Activated B cell treated with CpG ODN at 0.5 μM for 24 hours (primary cell): ENCODE measurements around the gene RHOBTB3. TPM values are rescaled to one million over a fixed set of nuclear protein-coding genes. Genes with fewer than 3 reads are reported as not detected.
"Not testable (repeated sequence)": the region's sequence is repeated elsewhere in the genome, so short reads cannot be mapped to it uniquely, and the experiment has no call there.

Source experiments
- ATAC-seq: fragments of 200-7000 bp; cut with Tn5 transposase; one replicate; pipeline ENCODE4 v1.10.0; 2021; ENCODE audit warnings: low read depth, mild to moderate bottlenecking, moderate library complexity
- CTCF ChIA-PET: fragments of 350-600 bp; sonication (Branson Sonifier 250); formaldehyde crosslinking; loops from one replicate; lab custom pipeline; 2021; ENCODE audit warnings: antibody characterized with exemption; lab: Charles Lee
- POLR2A ChIA-PET: fragments of 350-600 bp; sonication (Branson Sonifier 250); formaldehyde crosslinking; loops from one replicate; lab custom pipeline; 2021; ENCODE audit warnings: antibody characterized with exemption; lab: Charles Lee
- DNase-seq: peaks from one replicate; pipeline ENCODE4 v3.0.0; 2022
- H3K27ac Mint-ChIP-seq: one replicate; pipeline ENCODE4 v1.8.0; 2020; ENCODE audit warnings: mixed read lengths
- H3K27me3 Mint-ChIP-seq: one replicate; pipeline ENCODE4 v1.8.0; 2021; ENCODE audit warnings: mixed read lengths
- H3K36me3 Mint-ChIP-seq: one replicate; pipeline ENCODE4 v1.8.0; 2021; ENCODE audit warnings: low read depth, mixed read lengths
- H3K4me1 Mint-ChIP-seq: one replicate; pipeline ENCODE4 v1.8.0; 2021; ENCODE audit warnings: mixed read lengths
- H3K4me3 Mint-ChIP-seq: one replicate; pipeline ENCODE4 v1.8.0; 2020; ENCODE audit warnings: mild to moderate bottlenecking, mixed read lengths
- H3K9me3 Mint-ChIP-seq: one replicate; pipeline ENCODE4 v1.8.0; 2020; ENCODE audit warnings: mixed read lengths
- intact Hi-C: fragments of 100-400 bp; cut with micrococcal nuclease; formaldehyde crosslinking; loops from one replicate; pipeline ENCODE4 v1.15.1; 2024
- total RNA-seq: library from RNA; stranded (reverse); gene quantifications from 2 replicates; pipeline ENCODE4 v1.2.3, GENCODE V29; 2022
- TF ChIP-seq, protein P1 (sequence below): fragments of 200-600 bp; IDR thresholded peaks from one replicate; pipeline ENCODE4 v1.8.0; 2022; ENCODE audit warnings: antibody characterized with exemption, mild to moderate bottlenecking

RHOBTB3 gene
- total RNA-seq, 1 donor from 2014 or later = 3.3 TPM

DNA sequence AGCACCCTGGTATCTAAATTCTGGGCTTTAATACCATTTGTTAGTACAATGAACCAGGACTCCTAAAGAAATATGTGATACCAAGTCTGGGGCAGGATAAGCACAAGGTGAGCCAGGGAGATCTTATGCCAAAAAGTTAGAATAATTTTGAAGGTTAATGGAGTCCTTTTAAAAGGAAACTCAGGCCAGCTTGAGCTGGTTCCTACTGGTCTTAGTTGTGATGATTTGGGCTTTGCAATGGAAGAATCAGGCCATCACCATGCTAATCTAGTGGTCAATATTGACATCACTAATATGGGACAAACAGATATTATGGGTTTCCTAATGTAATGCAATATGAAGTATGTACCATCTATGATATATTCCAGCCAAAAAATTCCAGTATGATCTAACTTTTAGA is 40.8 kb upstream of the RHOBTB3 start:
- TF ChIP-seq, protein P1, sequence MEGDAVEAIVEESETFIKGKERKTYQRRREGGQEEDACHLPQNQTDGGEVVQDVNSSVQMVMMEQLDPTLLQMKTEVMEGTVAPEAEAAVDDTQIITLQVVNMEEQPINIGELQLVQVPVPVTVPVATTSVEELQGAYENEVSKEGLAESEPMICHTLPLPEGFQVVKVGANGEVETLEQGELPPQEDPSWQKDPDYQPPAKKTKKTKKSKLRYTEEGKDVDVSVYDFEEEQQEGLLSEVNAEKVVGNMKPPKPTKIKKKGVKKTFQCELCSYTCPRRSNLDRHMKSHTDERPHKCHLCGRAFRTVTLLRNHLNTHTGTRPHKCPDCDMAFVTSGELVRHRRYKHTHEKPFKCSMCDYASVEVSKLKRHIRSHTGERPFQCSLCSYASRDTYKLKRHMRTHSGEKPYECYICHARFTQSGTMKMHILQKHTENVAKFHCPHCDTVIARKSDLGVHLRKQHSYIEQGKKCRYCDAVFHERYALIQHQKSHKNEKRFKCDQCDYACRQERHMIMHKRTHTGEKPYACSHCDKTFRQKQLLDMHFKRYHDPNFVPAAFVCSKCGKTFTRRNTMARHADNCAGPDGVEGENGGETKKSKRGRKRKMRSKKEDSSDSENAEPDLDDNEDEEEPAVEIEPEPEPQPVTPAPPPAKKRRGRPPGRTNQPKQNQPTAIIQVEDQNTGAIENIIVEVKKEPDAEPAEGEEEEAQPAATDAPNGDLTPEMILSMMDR = no peak
- DNase-seq = no peak
- H3K36me3 Mint-ChIP-seq = no peaks in the 10 kb centered on the region
- POLR2A ChIA-PET = no interaction called here
- no peak for ATAC-seq
- no peaks in the 10 kb centered on the region for H3K9me3 Mint-ChIP-seq
- no peaks in the 10 kb centered on the region for H3K4me1 Mint-ChIP-seq
- CTCF ChIA-PET = no interaction called here
- intact Hi-C loops = no loop called here
- no peak overlapping the region for H3K27ac Mint-ChIP-seq
- H3K27me3 Mint-ChIP-seq = no peaks in the 10 kb centered on the region
- no peak overlapping the region for H3K4me3 Mint-ChIP-seq

DNA sequence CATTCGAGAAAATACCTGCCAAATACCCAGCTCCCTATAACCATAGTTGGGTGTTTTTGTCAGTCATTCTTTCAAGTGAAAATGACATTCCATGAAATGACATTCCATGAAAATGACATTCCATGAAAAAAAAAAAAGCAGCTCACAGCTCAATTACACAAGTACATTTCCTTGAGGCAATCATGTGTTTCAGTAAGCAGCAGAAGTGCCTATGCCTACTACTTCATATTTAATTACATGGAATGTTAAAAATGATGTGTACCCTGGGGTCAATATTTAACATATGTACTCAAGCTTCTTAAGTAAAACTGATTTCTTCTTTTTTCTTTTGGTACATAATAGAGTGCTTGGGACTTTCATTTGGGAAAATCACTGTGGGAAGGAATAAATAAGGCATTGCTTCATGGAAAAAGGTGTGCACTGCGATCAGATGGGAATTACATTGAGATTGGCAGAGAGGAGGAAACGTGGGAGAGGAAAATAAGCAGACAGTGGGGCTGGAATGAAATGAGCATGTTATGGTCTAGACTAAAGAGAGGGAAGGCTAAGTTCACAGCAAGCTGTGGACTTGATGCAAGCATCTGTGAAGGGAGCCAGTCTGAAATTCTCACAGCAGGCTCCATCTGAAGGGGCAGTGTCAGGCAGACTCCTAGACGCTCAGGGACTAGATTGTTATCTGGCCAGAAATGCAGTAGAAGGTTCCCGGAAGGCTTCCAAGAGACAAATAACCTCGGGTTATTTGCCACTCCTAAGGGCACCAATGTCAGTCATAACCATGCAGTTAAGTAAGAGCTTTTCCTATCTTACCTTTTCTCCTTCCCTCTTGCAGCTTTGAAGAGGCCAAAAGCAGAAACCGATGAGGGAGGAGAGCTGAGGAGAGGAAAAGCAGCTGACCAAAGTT is 33.1 kb upstream of the RHOBTB3 start:
- peaks cover 6% of the 10 kb centered on the region for H3K27me3 Mint-ChIP-seq
- TF ChIP-seq, protein P1 = no peak
- ChIA-PET POLR2A (no interaction called here), CTCF (interaction anchor here (0.7 kb wide), 1 partner anchor 639 kb away, joined by 3 read pairs; no protein-coding TSS in a partner anchor)
- H3K9me3 Mint-ChIP-seq = no peaks in the 10 kb centered on the region
- DNase-seq = no peak
- H3K27ac Mint-ChIP-seq = no peak overlapping the region
- no peaks in the 10 kb centered on the region for H3K36me3 Mint-ChIP-seq
- ATAC-seq = no peak
- no peak overlapping the region for H3K4me3 Mint-ChIP-seq
- H3K4me1 Mint-ChIP-seq = no peaks in the 10 kb centered on the region
- intact Hi-C loops = no loop called here

DNA sequence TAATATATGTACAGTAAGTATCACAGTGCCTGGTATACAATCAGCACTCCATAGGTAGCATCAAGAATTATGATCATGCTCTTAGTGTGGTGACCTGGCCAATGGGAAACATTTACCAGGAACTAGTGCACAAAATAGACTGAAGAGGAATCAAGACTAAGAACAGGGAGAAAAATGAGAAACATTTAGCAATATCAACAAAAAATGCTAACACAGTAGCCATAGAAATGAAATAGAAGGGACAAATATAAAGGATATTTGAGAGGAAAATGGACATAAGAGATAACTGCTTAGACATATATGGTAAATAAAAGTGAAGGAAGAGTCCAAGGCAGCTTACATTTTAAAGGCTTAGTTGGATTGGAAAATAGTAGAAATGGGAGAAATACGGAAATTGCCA is 31.8 kb upstream of the RHOBTB3 start:
- TF ChIP-seq, protein P1 = no peak
- H3K36me3 Mint-ChIP-seq = no peaks in the 10 kb centered on the region
- ChIA-PET POLR2A (no interaction called here), CTCF (no interaction called here)
- no peaks in the 10 kb centered on the region for H3K9me3 Mint-ChIP-seq
- DNase-seq = no peak
- H3K4me3 Mint-ChIP-seq = no peak overlapping the region
- ATAC-seq = no peak
- H3K27ac Mint-ChIP-seq = no peak overlapping the region
- no peaks in the 10 kb centered on the region for H3K4me1 Mint-ChIP-seq
- H3K27me3 Mint-ChIP-seq = peaks cover 6% of the 10 kb centered on the region
- intact Hi-C loops = no loop called here

GRCh38 chr5:95701074-95701473 is 30.1 kb upstream of the RHOBTB3 start:
- Mint-ChIP-seq H3K4me3 (no peak overlapping the region), H3K27ac (no peak overlapping the region), H3K27me3 (peaks cover 3% of the 10 kb centered on the region), H3K4me1 (no peaks in the 10 kb centered on the region), H3K36me3 (no peaks in the 10 kb centered on the region), H3K9me3 (no peaks in the 10 kb centered on the region)
- ChIA-PET POLR2A (no interaction called here), CTCF (interaction anchor here (1.3 kb wide), 1 partner anchor 146 kb away, joined by 3 read pairs; no protein-coding TSS in a partner anchor)
- no peak for DNase-seq
- intact Hi-C loops = no loop called here
- ATAC-seq = no peak
- TF ChIP-seq, protein P1 = no peak

- ChIA-PET POLR2A (no interaction called here), CTCF (no interaction called here)
- intact Hi-C loops = no loop called here
- H3K27me3 Mint-ChIP-seq = peaks cover 3% of the 10 kb centered on the region
- DNase-seq (no peak), ATAC-seq (no peak)
- TF ChIP-seq, protein P1 = no peak
- H3K36me3 Mint-ChIP-seq = no peaks in the 10 kb centered on the region
- no peaks in the 10 kb centered on the region for H3K4me1 Mint-ChIP-seq
- no peaks in the 10 kb centered on the region for H3K9me3 Mint-ChIP-seq
- no peak overlapping the region for H3K27ac Mint-ChIP-seq
- no peak overlapping the region for H3K4me3 Mint-ChIP-seq
Observed at GRCh38 chr5:95704150-95704549, 27.0 kb upstream of the RHOBTB3 start.

- intact Hi-C loops, ATAC-seq, H3K27me3 Mint-ChIP-seq, H3K4me1 Mint-ChIP-seq, H3K4me3 Mint-ChIP-seq, POLR2A ChIA-PET, H3K9me3 Mint-ChIP-seq, CTCF ChIA-PET, H3K36me3 Mint-ChIP-seq, H3K27ac Mint-ChIP-seq, DNase-seq: not testable (repeated sequence)
Observed at GRCh38 chr5:95706196-95706595, 24.9 kb upstream of the RHOBTB3 start.
